MM.1S (cell line): ENCODE results near the gene KIDINS220.

Experiments used
- DNase-seq: peaks from one replicate; pipeline ENCODE4 v3.0.0-alpha.2; 2015
- H2AFZ ChIP-seq: fragments of 300-600 bp; sonication (generic); 2 replicates; pipeline ENCODE4 v1.6.0; 2016; ENCODE audit warnings: antibody characterized with exemption, low read length
- H3F3A ChIP-seq: fragments of 300-600 bp; sonication (generic); 2 replicates; pipeline ENCODE4 v1.6.1; 2016; ENCODE audit warnings: mild to moderate bottlenecking, antibody characterized with exemption, low read length, moderate library complexity, mixed read lengths; ENCODE audit not compliant: insufficient read depth
- H3K27ac ChIP-seq: fragments of 300-600 bp; sonication (generic); 2 replicates; pipeline ENCODE4 v1.5.1; 2016; ENCODE audit warnings: mild to moderate bottlenecking, low read length
- H3K27me3 ChIP-seq: fragments of 300-600 bp; sonication (generic); replicated peaks from 2 replicates; pipeline ENCODE4 v1.6.0; 2016; ENCODE audit warnings: low read length; ENCODE audit not compliant: insufficient read depth
- H3K36me3 ChIP-seq: fragments of 300-600 bp; sonication (generic); replicated peaks from 2 replicates; pipeline ENCODE4 v1.6.1; 2016; ENCODE audit warnings: mild to moderate bottlenecking, low read length, mixed read lengths; ENCODE audit not compliant: insufficient read depth
- H3K4me1 ChIP-seq: fragments of 300-600 bp; sonication (generic); 2 replicates; pipeline ENCODE4 v1.6.1; 2016; ENCODE audit warnings: low read length, mixed read lengths
- H3K4me2 ChIP-seq: fragments of 300-600 bp; sonication (generic); 2 replicates; pipeline ENCODE4 v1.6.0; 2016; ENCODE audit warnings: low read depth, low read length
- H3K4me3 ChIP-seq: fragments of 300-600 bp; sonication (generic); 2 replicates; pipeline ENCODE4 v1.5.1; 2016; ENCODE audit warnings: low read length, mixed read lengths
- H3K79me2 ChIP-seq: fragments of 300-600 bp; sonication (generic); 2 replicates; pipeline ENCODE4 v1.6.1; 2016; ENCODE audit warnings: mixed run types, low read length, mixed read lengths
- H3K9ac ChIP-seq: fragments of 300-600 bp; sonication (generic); 2 replicates; pipeline ENCODE4 v1.6.1; 2016; ENCODE audit warnings: low read length, mixed read lengths
- H3K9me2 ChIP-seq: fragments of 300-600 bp; sonication (generic); replicated peaks from 2 replicates; pipeline ENCODE4 v1.6.1; 2016; ENCODE audit warnings: mild to moderate bottlenecking, low read length, mixed read lengths; ENCODE audit not compliant: insufficient read depth
- H3K9me3 ChIP-seq: fragments of 300-600 bp; sonication (generic); replicated peaks from 2 replicates; pipeline ENCODE4 v1.6.1; 2016; ENCODE audit warnings: mild to moderate bottlenecking, low read length, mixed read lengths; ENCODE audit not compliant: insufficient read depth
- H4K20me1 ChIP-seq: fragments of 300-600 bp; sonication (generic); 2 replicates; pipeline ENCODE4 v1.6.1; 2016; ENCODE audit warnings: mild to moderate bottlenecking, low read length, moderate library complexity, mixed read lengths; ENCODE audit not compliant: insufficient read depth
- CTCF ChIP-seq: fragments of 300-600 bp; sonication (generic); IDR thresholded peaks from 2 replicates; pipeline ENCODE4 v1.5.1; 2016; ENCODE audit warnings: antibody characterized with exemption, low read length, mixed read lengths
- EZH2 ChIP-seq: fragments of 300-600 bp; sonication (generic); optimal IDR thresholded peaks from 2 replicates; pipeline ENCODE3; 2017; ENCODE audit warnings: low read depth, mild to moderate bottlenecking, antibody characterized with exemption, low read length, mixed read lengths
- EZH2phosphoT487 ChIP-seq: fragments of 300-600 bp; sonication (generic); IDR thresholded peaks from 2 replicates; pipeline ENCODE4 v1.6.1; 2018; ENCODE audit warnings: antibody characterized with exemption, low read length

KIDINS220 gene

GRCh38 chr2:8681786-8682692, 155.4 kb downstream of the KIDINS220 start, which contains the start of gene ID2:
Gene ID2 (plus strand): TSS chr2:8682056. CDS start chr2:8682166, 110 bp downstream.
- peak within 1 kb of the TSS; percentile 88 for H2AFZ ChIP-seq
- H4K20me1 ChIP-seq: no peaks in the 10 kb centered on the region
- peaks cover 30% of the 10 kb centered on the region for H3F3A ChIP-seq
- H3K4me3 ChIP-seq: peak within 1 kb of the TSS; percentile 91
- H3K9me3 ChIP-seq: no peaks in the 10 kb centered on the region
- H3K4me2 ChIP-seq: peak within 1 kb of the TSS; percentile 88
- DNase-seq: peak; percentile 99
- peak within 1 kb of the TSS; percentile 79 for H3K9ac ChIP-seq
- H3K9me2 ChIP-seq: no peaks in the 10 kb centered on the region
- H3K79me2 ChIP-seq: peaks cover 19% of the 10 kb centered on the region
- no peaks in the 10 kb centered on the region for H3K36me3 ChIP-seq
- H3K27ac ChIP-seq: peak within 1 kb of the TSS; percentile 75
- H3K27me3 ChIP-seq: no peaks in the 10 kb centered on the region
- peaks cover 19% of the 10 kb centered on the region for H3K4me1 ChIP-seq
- TF ChIP-seq EZH2phosphoT487 (no peak), CTCF (no peak), EZH2 (no peak)

DNA sequence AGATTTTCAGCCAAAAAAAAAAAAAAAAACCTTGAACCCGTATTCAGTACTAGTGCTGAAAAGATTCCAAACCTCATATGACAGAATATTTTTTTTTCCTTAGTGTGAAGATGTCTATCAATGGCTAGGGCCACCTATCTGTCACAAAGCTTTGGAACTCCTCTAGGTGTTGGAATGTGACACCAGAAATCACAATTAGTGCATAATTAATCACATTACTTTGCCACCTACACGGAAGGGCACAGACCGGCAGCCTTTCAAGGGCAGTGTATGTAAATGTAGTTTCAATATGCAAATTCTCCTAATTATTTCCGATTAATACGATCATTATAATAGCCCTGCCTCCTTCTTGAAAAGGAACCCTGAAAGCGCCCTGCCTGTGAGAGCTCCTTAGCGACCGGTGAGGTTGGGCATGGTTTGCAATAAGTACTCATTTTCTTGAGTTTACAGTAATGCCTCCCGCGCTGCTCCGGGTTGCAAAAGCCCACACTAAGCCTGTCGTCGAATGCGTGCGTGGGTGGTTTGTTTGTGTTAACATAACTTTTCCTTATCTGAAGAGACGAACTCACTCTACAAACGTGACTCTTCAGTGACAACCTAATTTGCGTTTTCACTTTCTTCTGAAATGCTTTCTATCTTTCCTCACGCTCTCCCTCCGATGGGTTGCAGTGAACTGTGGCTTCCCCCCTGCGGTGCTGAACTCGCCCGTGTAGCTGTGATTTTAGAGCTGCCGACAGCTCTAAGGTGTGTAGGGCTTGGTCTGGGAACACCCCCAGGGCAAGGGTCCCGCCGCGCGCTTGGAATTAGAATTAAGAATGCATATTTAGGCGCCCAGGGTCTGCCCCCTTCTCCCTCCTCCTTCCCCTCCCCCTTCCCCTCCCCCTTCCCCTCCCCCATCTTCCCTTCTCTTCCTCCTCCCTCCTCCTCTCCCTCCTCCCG, 156.3 kb downstream of the KIDINS220 start:
- H3K27ac ChIP-seq: peak overlapping the region; percentile 75
- H3K9me3 ChIP-seq: no peaks in the 10 kb centered on the region
- no peaks in the 10 kb centered on the region for H3K27me3 ChIP-seq
- H3F3A ChIP-seq: peaks cover 30% of the 10 kb centered on the region
- H3K4me1 ChIP-seq: peaks cover 20% of the 10 kb centered on the region
- H3K4me3 ChIP-seq: peak overlapping the region; percentile 68
- peak; percentile 86 for DNase-seq
- no peaks in the 10 kb centered on the region for H3K36me3 ChIP-seq
- H2AFZ ChIP-seq: peak overlapping the region; percentile 88
- H4K20me1 ChIP-seq: no peaks in the 10 kb centered on the region
- H3K9ac ChIP-seq: peak overlapping the region; percentile 43; the same call in 1 of the 2 replicates
- TF ChIP-seq EZH2: no peak
- no peak for TF ChIP-seq EZH2phosphoT487
- TF ChIP-seq CTCF: no peak
- H3K4me2 ChIP-seq: peak overlapping the region; percentile 88
- H3K9me2 ChIP-seq: no peaks in the 10 kb centered on the region
- peaks cover 19% of the 10 kb centered on the region for H3K79me2 ChIP-seq

DNA sequence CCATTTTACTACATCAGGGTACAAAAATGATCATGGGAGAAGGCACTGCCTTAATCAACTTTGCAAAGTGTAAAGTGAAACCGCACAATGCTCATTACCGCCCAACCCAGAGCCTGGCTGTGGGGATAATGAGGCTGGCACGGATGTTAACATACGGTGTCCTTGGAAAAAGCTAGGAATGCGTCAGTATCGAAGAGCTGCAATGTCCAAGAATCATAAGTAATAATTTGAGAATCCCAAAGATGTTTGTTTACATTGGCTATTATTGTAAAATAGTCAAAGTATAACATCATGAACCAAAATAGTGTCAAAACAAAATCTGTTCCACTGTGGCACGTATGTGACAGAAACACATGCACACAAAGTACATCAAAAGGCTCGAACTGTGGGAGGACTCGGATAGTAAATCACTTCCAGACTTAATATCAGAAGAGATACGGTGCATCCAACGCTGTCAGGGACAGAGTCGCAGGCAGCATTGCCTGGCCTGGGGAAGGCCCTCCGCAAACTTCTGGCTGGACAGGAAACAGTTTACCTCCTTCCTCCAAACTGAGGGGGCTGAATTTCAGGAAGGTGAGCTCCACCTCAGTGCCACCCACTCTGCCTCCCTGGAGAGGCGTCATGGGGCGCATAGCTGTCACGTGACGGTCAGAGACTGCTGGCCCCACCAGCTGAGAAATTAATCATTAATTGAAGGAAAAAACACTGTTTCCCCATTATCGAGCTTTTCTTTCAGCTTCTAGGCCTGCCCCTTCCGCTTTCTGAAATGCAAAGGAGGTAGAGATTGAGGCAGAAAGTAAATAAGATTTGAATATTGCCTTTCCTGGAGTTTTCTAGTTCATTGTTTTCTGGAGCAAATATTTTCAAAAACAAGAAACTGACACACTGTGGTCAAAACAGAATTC, 157.3 kb downstream of the KIDINS220 start:
- H3K4me1 ChIP-seq: peaks cover 20% of the 10 kb centered on the region
- peaks cover 19% of the 10 kb centered on the region for H3K79me2 ChIP-seq
- H2AFZ ChIP-seq: no peak overlapping the region
- H3K4me2 ChIP-seq: peak overlapping the region; percentile 88
- H4K20me1 ChIP-seq: no peaks in the 10 kb centered on the region
- DNase-seq: no peak
- TF ChIP-seq EZH2 (no peak), CTCF (no peak), EZH2phosphoT487 (no peak)
- H3K4me3 ChIP-seq: peak overlapping the region; percentile 68
- no peak overlapping the region for H3K9ac ChIP-seq
- no peaks in the 10 kb centered on the region for H3K27me3 ChIP-seq
- H3K9me3 ChIP-seq: no peaks in the 10 kb centered on the region
- H3K9me2 ChIP-seq: no peaks in the 10 kb centered on the region
- H3F3A ChIP-seq: peaks cover 30% of the 10 kb centered on the region
- H3K36me3 ChIP-seq: no peaks in the 10 kb centered on the region
- peak overlapping the region; percentile 75; the same call in 1 of the 2 replicates for H3K27ac ChIP-seq
